ENCODE results near the gene C1orf159.
A peak's percentile ranks its signal among the peaks of the same experiment; 100 is the strongest.

Gene C1orf159

GRCh38 chr1:1033009-1033587 lies 82.8 kb downstream of the C1orf159 start:
- DNase-seq (ENCODE audit: extremely low read depth, insufficient read length), result peak; percentile 95
- no peaks in the 10 kb centered on the region for H3K36me3 ChIP-seq (ENCODE audit: control insufficient read depth, insufficient read depth, low read length)
- TF ChIP-seq CTCF (IDR thresholded peaks at IDR 0.05; ENCODE audit: insufficient read depth, low read length, poor library complexity, severe bottlenecking), result peak; percentile 87
- H3K27me3 ChIP-seq (replicated peaks; ENCODE audit: control insufficient read depth, insufficient read depth, low read length), result no peaks in the 10 kb centered on the region
- peak overlapping the region; percentile 44 for H3K4me3 ChIP-seq (replicated peaks; ENCODE audit: low read depth, low read length)

GRCh38 chr1:1032424-1032823 lies 83.5 kb downstream of the C1orf159 start:
- peak; percentile 29 for TF ChIP-seq CTCF (IDR thresholded peaks at IDR 0.05; ENCODE audit: insufficient read depth, low read length, poor library complexity, severe bottlenecking)
- H3K27me3 ChIP-seq (replicated peaks; ENCODE audit: control insufficient read depth, insufficient read depth, low read length), result no peaks in the 10 kb centered on the region
- peak overlapping the region; percentile 44; the same call in 1 of the 2 replicates for H3K4me3 ChIP-seq (replicated peaks; ENCODE audit: low read depth, low read length)
- no peak for DNase-seq (ENCODE audit: extremely low read depth, insufficient read length)
- no peaks in the 10 kb centered on the region; the same call in 1 of the 2 replicates for H3K36me3 ChIP-seq (ENCODE audit: control insufficient read depth, insufficient read depth, low read length)
